A549 (cell line): ENCODE results near the gene APLP2.

Experiments
- KDM1A ChIP-seq: fragments of 200-600 bp; sonication (generic); IDR thresholded peaks from 2 replicates; pipeline ENCODE4 v1.6.1; 2016; ENCODE audit warnings: low read depth, mild to moderate bottlenecking
- RAD21 ChIP-seq, 2 experiments: fragments of >200 bp in 1 of 2; sonication (Bioruptor Twin) in 1 of 2; formaldehyde crosslinking in 1 of 2; IDR thresholded peaks in 1 of 2; conservative IDR thresholded peaks in 1 of 2; 2 replicates in 1 of 2; 3 replicates in 1 of 2; pipeline ENCODE4 v1.6.1; 2012 to 2018; ENCODE audit warnings: inconsistent platforms in 1 of 2
- ZC3H11A ChIP-seq: fragments of 450-650 bp; IDR thresholded peaks from 2 replicates; pipeline ENCODE4 v1.6.1; 2014; ENCODE audit warnings: antibody characterized with exemption, mild to moderate bottlenecking

DNA sequence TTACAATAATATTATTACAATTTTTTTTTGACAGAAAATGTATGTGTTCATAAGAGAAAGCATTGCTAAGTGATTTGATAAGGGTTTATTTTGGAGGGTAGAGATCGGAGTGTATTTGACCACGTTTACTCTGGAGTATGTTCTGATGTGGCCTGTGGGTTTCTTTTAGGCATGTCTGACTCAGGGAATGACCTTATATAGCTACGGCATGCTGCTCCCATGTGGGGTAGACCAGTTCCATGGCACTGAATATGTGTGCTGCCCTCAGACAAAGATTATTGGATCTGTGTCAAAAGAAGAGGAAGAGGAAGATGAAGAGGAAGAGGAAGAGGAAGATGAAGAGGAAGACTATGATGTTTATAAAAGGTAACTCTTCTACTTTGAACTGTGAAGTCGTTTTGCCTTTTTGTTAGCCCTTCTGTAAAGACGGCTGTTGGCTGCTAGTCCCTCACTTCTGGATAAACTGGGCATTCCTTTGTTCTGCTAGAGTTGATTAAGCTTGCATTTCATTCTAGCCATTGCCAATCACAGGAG lies 51.8 kb downstream of the APLP2 start:
- TF ChIP-seq KDM1A (no peak), ZC3H11A (no peak), RAD21 (conservative IDR thresholded peaks at IDR 0.05 in 1 of 2, IDR thresholded peaks at IDR 0.05 in 1 of 2) (no peak)
